H1 (cell line): ENCODE results near the gene COMMD6. TPM values are rescaled to one million over a fixed set of nuclear protein-coding genes. Genes with fewer than 3 reads are reported as not detected.
"Not testable (repeated sequence)": the region's sequence is repeated elsewhere in the genome, so short reads cannot be mapped to it uniquely, and the experiment has no call there.

Source experiments
- CTCF ChIA-PET: fragments of 300-600 bp; sonication (Branson Sonifier 250); formaldehyde crosslinking; loops from one replicate; lab custom pipeline; 2021; ENCODE audit not compliant: partially characterized antibody; lab: Charles Lee
- POLR2A ChIA-PET: fragments of 300-600 bp; sonication (Branson Sonifier 250); formaldehyde crosslinking; loops from one replicate; lab custom pipeline; 2021; ENCODE audit warnings: inconsistent platforms; ENCODE audit not compliant: partially characterized antibody; lab: Charles Lee
- DNase-seq, 2 experiments: peaks; one replicate each; pipeline versions ENCODE4 v3.0.0 to v3.0.0-alpha.2; 2010 to 2022; ENCODE audit warnings: low spot score in 2 of 2, low read depth in 1 of 2, mixed read lengths in 1 of 2
- FAIRE-seq: peaks from 2 replicates; lab custom pipeline; 2011; peaks lifted over from hg19 to GRCh38; lab: Jason Lieb, UNC
- H2AFZ ChIP-seq: 2 replicates; pipeline ENCODE4 v1.8.1; 2012; ENCODE audit warnings: low read length, inconsistent platforms
- H2AK5ac ChIP-seq: 2 replicates; pipeline ENCODE4 v1.6.1; 2013; ENCODE audit warnings: low read depth, low read length
- H2BK120ac ChIP-seq: replicated peaks from 2 replicates; pipeline ENCODE3; 2013; ENCODE audit warnings: low read depth, low read length, inconsistent platforms
- H2BK12ac ChIP-seq: 2 replicates; pipeline ENCODE4 v1.6.1; 2013; ENCODE audit warnings: low read depth, low read length
- H2BK15ac ChIP-seq: 2 replicates; pipeline ENCODE4 v1.6.1; 2013; ENCODE audit warnings: low read length
- H2BK20ac ChIP-seq: 2 replicates; pipeline ENCODE4 v1.6.1; 2013; ENCODE audit warnings: low read length
- H2BK5ac ChIP-seq: 2 replicates; pipeline ENCODE4 v1.6.1; 2013; ENCODE audit warnings: low read depth, low read length
- H3K14ac ChIP-seq: 2 replicates; pipeline ENCODE4 v1.6.1; 2013; ENCODE audit warnings: inconsistent platforms; ENCODE audit not compliant: insufficient read length
- H3K18ac ChIP-seq: 2 replicates; pipeline ENCODE4 v1.6.1; 2013; ENCODE audit warnings: low read length; ENCODE audit errors: extremely low read depth
- H3K23ac ChIP-seq: 2 replicates; pipeline ENCODE4 v1.6.1; 2013; ENCODE audit warnings: inconsistent platforms; ENCODE audit not compliant: insufficient read length
- H3K23me2 ChIP-seq: 2 replicates; pipeline ENCODE4 v1.6.1; 2013; ENCODE audit warnings: low read depth, low read length
- H3K27ac ChIP-seq: 2 replicates; pipeline ENCODE4 v1.6.1; 2011; ENCODE audit warnings: low read depth, low read length, inconsistent platforms
- H3K27me3 ChIP-seq, 4 experiments: replicated peaks in 1 of 4; 1 replicate in 1 of 4; 2 replicates in 3 of 4; pipeline versions ENCODE4 v1.6.1 to v1.8.1; 2011 to 2013; ENCODE audit warnings: low read length in 3 of 4, mild to moderate bottlenecking in 3 of 4, inconsistent platforms in 2 of 4, mixed read lengths in 2 of 4, moderate library complexity in 1 of 4; ENCODE audit not compliant: control insufficient read depth in 3 of 4, insufficient read depth in 3 of 4; ENCODE audit errors: extremely low read depth in 1 of 4
- H3K36me3 ChIP-seq, 4 experiments: 2 replicates each; pipeline versions ENCODE4 v1.6.1 to v1.8.1; 2011 to 2013; ENCODE audit warnings: mild to moderate bottlenecking in 4 of 4, low read length in 3 of 4, moderate library complexity in 2 of 4, control low read depth in 1 of 4, inconsistent platforms in 1 of 4; ENCODE audit not compliant: insufficient read depth in 4 of 4, control insufficient read depth in 2 of 4
- H3K4ac ChIP-seq: replicated peaks from 2 replicates; pipeline ENCODE3; 2013; ENCODE audit warnings: low read length, low read depth, mixed read lengths, inconsistent platforms; ENCODE audit not compliant: insufficient read length
- H3K4me1 ChIP-seq, 4 experiments: replicated peaks in 1 of 4; 1 replicate in 1 of 4; 2 replicates in 3 of 4; pipeline versions ENCODE4 v1.6.1 to v1.8.1; 2011 to 2013; ENCODE audit warnings: low read length in 3 of 4, inconsistent platforms in 2 of 4, mixed read lengths in 1 of 4; ENCODE audit not compliant: insufficient read depth in 4 of 4, control insufficient read depth in 3 of 4
- H3K4me2 ChIP-seq, 2 experiments: 2 replicates each; pipeline versions ENCODE4 v1.6.1 to v1.8.1; 2011 to 2013; ENCODE audit warnings: low read depth in 2 of 2, low read length in 2 of 2, control low read depth in 1 of 2, inconsistent platforms in 1 of 2, mild to moderate bottlenecking in 1 of 2; ENCODE audit not compliant: insufficient read depth in 1 of 2
- H3K4me3 ChIP-seq, 4 experiments: fragments of 200-600, 300-600 bp in 1 of 4; sonication (generic), shearing (Covaris generic), sonication (Bioruptor Twin) in 1 of 4; 2 replicates each; pipeline versions ENCODE4 v1.5.1 to v1.8.1; 2011 to 2016; ENCODE audit warnings: low read length in 4 of 4, low read depth in 3 of 4, control low read depth in 2 of 4, inconsistent platforms in 2 of 4, mild to moderate bottlenecking in 2 of 4, mixed read lengths in 1 of 4, moderate library complexity in 1 of 4; ENCODE audit not compliant: insufficient read depth in 2 of 4; ENCODE audit errors: extremely low read depth in 1 of 4
- H3K56ac ChIP-seq: replicated peaks from 2 replicates; pipeline ENCODE3; 2013; ENCODE audit warnings: low read depth, mild to moderate bottlenecking, mixed read lengths, low read length, inconsistent platforms; ENCODE audit not compliant: insufficient read length
- H3K79me1 ChIP-seq: 2 replicates; pipeline ENCODE4 v1.6.1; 2013; ENCODE audit warnings: low read depth, low read length, control low read depth
- H3K79me2 ChIP-seq, 2 experiments: 2 replicates each; pipeline versions ENCODE4 v1.6.1 to v1.8.1; 2012 to 2013; ENCODE audit warnings: low read length in 2 of 2, mild to moderate bottlenecking in 2 of 2, inconsistent platforms in 1 of 2; ENCODE audit not compliant: insufficient read depth in 2 of 2, control insufficient read depth in 1 of 2
- H3K9ac ChIP-seq, 4 experiments: replicated peaks in 1 of 4; 1 replicate in 1 of 4; 2 replicates in 3 of 4; pipeline versions ENCODE4 v1.6.1 to v1.8.1; 2011 to 2013; ENCODE audit warnings: low read depth in 3 of 4, low read length in 3 of 4, control low read depth in 2 of 4, mild to moderate bottlenecking in 2 of 4, moderate library complexity in 2 of 4, inconsistent platforms in 1 of 4; ENCODE audit errors: extremely low read depth in 1 of 4
- H3K9me3 ChIP-seq, 2 experiments: 2 replicates each; pipeline versions ENCODE4 v1.6.1 to v1.8.1; 2012 to 2013; ENCODE audit warnings: mild to moderate bottlenecking in 2 of 2, moderate library complexity in 2 of 2, control low read depth in 1 of 2, inconsistent platforms in 1 of 2, low read depth in 1 of 2, low read length in 1 of 2, mixed read lengths in 1 of 2; ENCODE audit not compliant: insufficient read depth in 2 of 2
- H4K20me1 ChIP-seq, 2 experiments: replicated peaks in 1 of 2; 2 replicates each; pipeline versions ENCODE3 to v1.8.1; 2011 to 2013; ENCODE audit warnings: inconsistent platforms in 2 of 2, low read length in 2 of 2, mild to moderate bottlenecking in 1 of 2; ENCODE audit not compliant: insufficient read depth in 2 of 2, control insufficient read depth in 1 of 2
- H4K5ac ChIP-seq: 2 replicates; pipeline ENCODE4 v1.6.1; 2013; ENCODE audit warnings: low read length, low read depth, mixed read lengths, inconsistent platforms; ENCODE audit not compliant: insufficient read length
- H4K8ac ChIP-seq: 2 replicates; pipeline ENCODE4 v1.8.0; 2013; ENCODE audit warnings: mild to moderate bottlenecking, moderate library complexity, low read length, inconsistent platforms; ENCODE audit not compliant: insufficient read depth; ENCODE audit errors: extremely low read depth
- H4K91ac ChIP-seq: replicated peaks from 2 replicates; pipeline ENCODE3; 2013; ENCODE audit warnings: low read length, mixed read lengths, inconsistent platforms; ENCODE audit not compliant: insufficient read length
- WGBS, 2 experiments: shearing (Covaris generic) in 1 of 2; methylation state at CpG; one replicate each; pipeline versions ENCODE4 v1.1.6 to v1.1.7; 2013 to 2015; ENCODE audit warnings: low lambda C conversion rate in 2 of 2, mixed read lengths in 2 of 2, inconsistent platforms in 1 of 2, low coverage in 1 of 2, missing lambda C conversion rate in 1 of 2; ENCODE audit not compliant: insufficient replicate concordance in 2 of 2, insufficient coverage in 1 of 2, insufficient read length in 1 of 2; ENCODE audit errors: extremely low coverage in 1 of 2, missing lambda C conversion rate in 1 of 2; 5-methylcytosine and 5-hydroxymethylcytosine counted together
- polyA plus RNA-seq, 7 experiments: library from polyadenylated mRNA; depleted of rRNA in 3 of 7; stranded (reverse) in 5 of 7; unstranded in 2 of 7; fragments of >200 nt in 5 of 7; fragments of 200-250 nt in 2 of 7; gene quantifications; 1 replicate in 5 of 7; 2 replicates in 1 of 7; 4 replicates in 1 of 7; pipeline versions ENCODE4 v1.2.1 to v1.2.3, GENCODE V29; 2011 to 2013; ENCODE audit warnings: missing spikeins in 2 of 7, mixed read lengths in 2 of 7
- total RNA-seq: library from RNA; stranded (reverse); fragmentation: NEBNext Ultra II Directional; extraction: Animal tissue kit (Norgen Biotek cat#: 25700); gene quantifications from 2 replicates; pipeline ENCODE4 v1.2.1, GENCODE V29; 2021

COMMD6 gene
- total and polyA plus RNA-seq, 2 of the 8 experiments (the other 6 are each of a cell fraction or from before 2014, with no cell fraction given), result 53.2 to 122 TPM

- H3K4me3 ChIP-seq, H2BK20ac ChIP-seq, H3K4me2 ChIP-seq, POLR2A ChIA-PET, H3K23me2 ChIP-seq, H3K27me3 ChIP-seq, H3K79me1 ChIP-seq, H3K14ac ChIP-seq, H3K4me1 ChIP-seq, DNase-seq, H3K9me3 ChIP-seq, H3K79me2 ChIP-seq, H2AK5ac ChIP-seq, H4K20me1 ChIP-seq, H3K18ac ChIP-seq, H3K9ac ChIP-seq, H2BK5ac ChIP-seq, H2AFZ ChIP-seq, H3K4ac ChIP-seq, H4K91ac ChIP-seq, H2BK15ac ChIP-seq, H3K36me3 ChIP-seq, H4K8ac ChIP-seq, H3K27ac ChIP-seq, H4K5ac ChIP-seq, H3K56ac ChIP-seq, H2BK120ac ChIP-seq, FAIRE-seq, H2BK12ac ChIP-seq, H3K23ac ChIP-seq: not testable (repeated sequence)
- CTCF ChIA-PET, result interaction anchor here (1.0 to 1.1 kb wide), 2 partner anchors 10 to 61 kb away, joined by 3 to 4 read pairs; no protein-coding TSS in a partner anchor
- WGBS, 2 experiments, result 78% methylated on average over 14 of the region's 14 CpGs; no CpG with 5 or more reads in 1 of the 2 experiments
Measured at GRCh38 chr13:75545386-75545785, 7.7 kb upstream of the COMMD6 start.
